ENCODE measurements around the gene ALOX5AP. TPM values are rescaled to one million over a fixed set of nuclear protein-coding genes. Genes with fewer than 3 reads are reported as not detected.

ALOX5AP gene
- total RNA-seq, 1 donor from 2014 or later: 33.6 TPM

- DNase-seq (ENCODE audit: extremely low spot score in 2 of 2): peak in 1 of 2 donors; percentile 79
- no peaks in the 10 kb centered on the region for H3K9me3 ChIP-seq
Measured at GRCh38 chr13:30714629-30715371, 20.5 kb upstream of the ALOX5AP start.

GRCh38 chr13:30715372-30715756, 20.0 kb upstream of the ALOX5AP start:
- no peak overlapping the region for H3K27ac ChIP-seq
- no peaks in the 10 kb centered on the region for H3K27me3 ChIP-seq
- intact Hi-C loops (cut with DNase I): no loop called here
- no peak overlapping the region for H3K4me3 ChIP-seq
- DNase-seq (ENCODE audit: extremely low spot score in 2 of 2): peak in 1 of 2 donors; percentile 69
- TF ChIP-seq CTCF (IDR thresholded peaks at IDR 0.05): no peak
- TF ChIP-seq POLR2A (IDR thresholded peaks at IDR 0.05): no peak
- TF ChIP-seq POLR2AphosphoS5 (IDR thresholded peaks at IDR 0.05; ENCODE audit: insufficient read depth in 1 of 2, low read depth in 1 of 2): no peak
- no peaks in the 10 kb centered on the region for H3K4me1 ChIP-seq
- no peaks in the 10 kb centered on the region for H3K36me3 ChIP-seq
- H3K9me3 ChIP-seq: no peaks in the 10 kb centered on the region

More at GRCh38 chr13:30714629-30715371, 20.5 kb upstream of the ALOX5AP start:
- no peaks in the 10 kb centered on the region for H3K4me1 ChIP-seq
- intact Hi-C loops (cut with DNase I): no loop called here
- no peak overlapping the region for H3K4me3 ChIP-seq
- no peak overlapping the region for H3K27ac ChIP-seq
- no peaks in the 10 kb centered on the region for H3K27me3 ChIP-seq
- TF ChIP-seq CTCF (IDR thresholded peaks at IDR 0.05) (no peak), POLR2A (IDR thresholded peaks at IDR 0.05) (no peak), POLR2AphosphoS5 (IDR thresholded peaks at IDR 0.05; ENCODE audit: insufficient read depth in 1 of 2, low read depth in 1 of 2) (no peak)
- no peaks in the 10 kb centered on the region for H3K36me3 ChIP-seq

GRCh38 chr13:30715837-30716236, 19.5 kb upstream of the ALOX5AP start:
- no peak for TF ChIP-seq CTCF (IDR thresholded peaks at IDR 0.05)
- no peak for TF ChIP-seq POLR2AphosphoS5 (IDR thresholded peaks at IDR 0.05; ENCODE audit: insufficient read depth in 1 of 2, low read depth in 1 of 2)
- no peak for TF ChIP-seq POLR2A (IDR thresholded peaks at IDR 0.05)
- peak in 1 of 2 donors; percentile 58 for DNase-seq (ENCODE audit: extremely low spot score in 2 of 2)
- Histone ChIP-seq H3K36me3 (no peaks in the 10 kb centered on the region), H3K4me1 (no peaks in the 10 kb centered on the region), H3K27me3 (no peaks in the 10 kb centered on the region), H3K9me3 (no peaks in the 10 kb centered on the region), H3K4me3 (no peak overlapping the region), H3K27ac (no peak overlapping the region)
- intact Hi-C loops (cut with DNase I): no loop called here

GRCh38 chr13:30718661-30719524, 16.4 kb upstream of the ALOX5AP start:
- Histone ChIP-seq H3K36me3 (no peaks in the 10 kb centered on the region), H3K4me1 (no peaks in the 10 kb centered on the region), H3K9me3 (no peaks in the 10 kb centered on the region), H3K27me3 (no peaks in the 10 kb centered on the region), H3K4me3 (no peak overlapping the region), H3K27ac (no peak overlapping the region)
- TF ChIP-seq POLR2AphosphoS5 (IDR thresholded peaks at IDR 0.05; ENCODE audit: insufficient read depth in 1 of 2, low read depth in 1 of 2) (no peak), CTCF (IDR thresholded peaks at IDR 0.05) (no peak), POLR2A (IDR thresholded peaks at IDR 0.05) (no peak)
- no peak for DNase-seq (ENCODE audit: extremely low spot score in 2 of 2)
- intact Hi-C loops (cut with DNase I): no loop called here

Measured in vagina (tissue), 2 donors.